ENCODE results near the gene HDHD3. TPM values are rescaled to one million over a fixed set of nuclear protein-coding genes. Genes with fewer than 3 reads are reported as not detected.

Gene HDHD3
- polyA plus RNA-seq (2013): 31.3 and 34.8 TPM in 2 replicates

GRCh38 chr9:113376634-113377567 lies at the start of gene HDHD3:
TSS of gene HDHD3 (minus strand) at chr9:113376986. CDS start at chr9:113374354, 2,632 bp downstream.
- Histone ChIP-seq H4K8ac (ENCODE audit: low read depth, low read length) (peak within 1 kb of the TSS; percentile 82), H3K9ac (ENCODE audit: low read length) (peak within 1 kb of the TSS; percentile 86), H3K4me3 (ENCODE audit: low read depth, low read length) (peak within 1 kb of the TSS; percentile 90), H3K79me1 (ENCODE audit: low read length) (peaks cover 18% of the 10 kb centered on the region), H3K36me3 (ENCODE audit: control insufficient read depth in 1 of 2, insufficient read depth in 2 of 2, low read length in 2 of 2) (peaks cover 17 to 26% of the 10 kb centered on the region in 2 experiments), H3K79me2 (ENCODE audit: control insufficient read depth, insufficient read depth, low read length, poor library complexity) (peaks cover 8% of the 10 kb centered on the region), H2BK5ac (ENCODE audit: low read depth, low read length, poor library complexity) (peak within 1 kb of the TSS; percentile 63), H3K14ac (ENCODE audit: low read length) (peak within 1 kb of the TSS; percentile 80), H3K4me2 (ENCODE audit: low read length) (peak within 1 kb of the TSS; percentile 87), H2AFZ (ENCODE audit: insufficient read depth, low read length, poor library complexity) (peak within 1 kb of the TSS; percentile 73), H3K4ac (ENCODE audit: low read depth, low read length) (peak within 1 kb of the TSS; percentile 91), H3K4me1 (ENCODE audit: control insufficient read depth in 1 of 2, insufficient read depth in 2 of 2, low read length in 2 of 2) (peaks cover 23 to 25% of the 10 kb centered on the region in 2 experiments), H3K27ac (ENCODE audit: low read depth, low read length) (peak within 1 kb of the TSS; percentile 84), H2BK120ac (ENCODE audit: insufficient read depth, low read length, poor library complexity) (peak within 1 kb of the TSS; percentile 65), H3K18ac (ENCODE audit: low read length) (peak within 1 kb of the TSS; percentile 83), H2AK5ac (ENCODE audit: low read length) (peak within 1 kb of the TSS; percentile 15), H3K27me3 (ENCODE audit: insufficient read depth, low read length) (no peaks in the 10 kb centered on the region), H3K9me3 (ENCODE audit: insufficient read depth, low read depth, low read length) (no peaks in the 10 kb centered on the region), H2BK12ac (ENCODE audit: low read length) (peak within 1 kb of the TSS; percentile 21), H3K23ac (ENCODE audit: low read length) (no peak within 1 kb of the TSS), H4K91ac (ENCODE audit: low read depth, low read length) (peak within 1 kb of the TSS; percentile 85), H4K12ac (ENCODE audit: low read depth, low read length) (peak within 1 kb of the TSS; percentile 91)
- DNase-seq: peak; percentile 82 to 87
- WGBS (ENCODE audit: extremely low coverage, insufficient coverage, insufficient read length): no CpG with 5 or more reads among the region's 74 CpGs

GRCh38 chr9:113425072-113425471 lies 48.3 kb upstream of the HDHD3 start:
- Histone ChIP-seq H2BK5ac (ENCODE audit: low read depth, low read length, poor library complexity) (no peak overlapping the region), H3K18ac (ENCODE audit: low read length) (no peak overlapping the region), H3K4me2 (ENCODE audit: low read length) (no peak overlapping the region), H3K36me3 (ENCODE audit: control insufficient read depth in 1 of 2, insufficient read depth in 2 of 2, low read length in 2 of 2) (no peaks in the 10 kb centered on the region), H3K27ac (ENCODE audit: low read depth, low read length) (no peak overlapping the region), H2BK120ac (ENCODE audit: insufficient read depth, low read length, poor library complexity) (no peak overlapping the region), H4K91ac (ENCODE audit: low read depth, low read length) (no peak overlapping the region), H4K12ac (ENCODE audit: low read depth, low read length) (no peak overlapping the region), H3K9me3 (ENCODE audit: insufficient read depth, low read depth, low read length) (no peaks in the 10 kb centered on the region), H3K4me3 (ENCODE audit: low read depth, low read length) (no peak overlapping the region), H2AK5ac (ENCODE audit: low read length) (no peak overlapping the region), H3K23ac (ENCODE audit: low read length) (no peak overlapping the region), H3K79me1 (ENCODE audit: low read length) (no peaks in the 10 kb centered on the region), H3K4ac (ENCODE audit: low read depth, low read length) (no peak overlapping the region), H3K27me3 (ENCODE audit: insufficient read depth, low read length) (no peaks in the 10 kb centered on the region), H4K8ac (ENCODE audit: low read depth, low read length) (no peak overlapping the region), H3K9ac (ENCODE audit: low read length) (no peak overlapping the region), H3K14ac (ENCODE audit: low read length) (no peak overlapping the region), H3K79me2 (ENCODE audit: control insufficient read depth, insufficient read depth, low read length, poor library complexity) (no peaks in the 10 kb centered on the region), H3K4me1 (ENCODE audit: control insufficient read depth in 1 of 2, insufficient read depth in 2 of 2, low read length in 2 of 2) (no peaks in the 10 kb centered on the region), H2AFZ (ENCODE audit: insufficient read depth, low read length, poor library complexity) (no peak overlapping the region), H2BK12ac (ENCODE audit: low read length) (no peak overlapping the region)
- no CpG with 5 or more reads among the region's 2 CpGs for WGBS (ENCODE audit: extremely low coverage, insufficient coverage, insufficient read length)
- no peak for DNase-seq

GRCh38 chr9:113421726-113422125 lies 44.9 kb upstream of the HDHD3 start:
- H2BK5ac ChIP-seq (ENCODE audit: low read depth, low read length, poor library complexity): no peak overlapping the region
- no peak overlapping the region for H3K4ac ChIP-seq (ENCODE audit: low read depth, low read length)
- H3K9ac ChIP-seq (ENCODE audit: low read length): no peak overlapping the region
- H3K4me2 ChIP-seq (ENCODE audit: low read length): no peak overlapping the region
- H3K36me3 ChIP-seq (ENCODE audit: control insufficient read depth in 1 of 2, insufficient read depth in 2 of 2, low read length in 2 of 2): no peaks in the 10 kb centered on the region
- no peak overlapping the region for H4K12ac ChIP-seq (ENCODE audit: low read depth, low read length)
- H3K27me3 ChIP-seq (ENCODE audit: insufficient read depth, low read length): no peaks in the 10 kb centered on the region
- H4K8ac ChIP-seq (ENCODE audit: low read depth, low read length): no peak overlapping the region
- H3K27ac ChIP-seq (ENCODE audit: low read depth, low read length): no peak overlapping the region
- no peak overlapping the region for H3K4me3 ChIP-seq (ENCODE audit: low read depth, low read length)
- no peak overlapping the region for H2AK5ac ChIP-seq (ENCODE audit: low read length)
- DNase-seq: no peak
- no peaks in the 10 kb centered on the region for H3K79me2 ChIP-seq (ENCODE audit: control insufficient read depth, insufficient read depth, low read length, poor library complexity)
- H2BK120ac ChIP-seq (ENCODE audit: insufficient read depth, low read length, poor library complexity): no peak overlapping the region
- no CpG with 5 or more reads among the region's 3 CpGs for WGBS (ENCODE audit: extremely low coverage, insufficient coverage, insufficient read length)
- H3K9me3 ChIP-seq (ENCODE audit: insufficient read depth, low read depth, low read length): no peaks in the 10 kb centered on the region
- H3K4me1 ChIP-seq (ENCODE audit: control insufficient read depth in 1 of 2, insufficient read depth in 2 of 2, low read length in 2 of 2): no peaks in the 10 kb centered on the region
- H2AFZ ChIP-seq (ENCODE audit: insufficient read depth, low read length, poor library complexity): no peak overlapping the region
- no peak overlapping the region for H3K23ac ChIP-seq (ENCODE audit: low read length)
- H4K91ac ChIP-seq (ENCODE audit: low read depth, low read length): no peak overlapping the region
- no peaks in the 10 kb centered on the region for H3K79me1 ChIP-seq (ENCODE audit: low read length)
- no peak overlapping the region for H2BK12ac ChIP-seq (ENCODE audit: low read length)
- H3K14ac ChIP-seq (ENCODE audit: low read length): no peak overlapping the region
- H3K18ac ChIP-seq (ENCODE audit: low read length): no peak overlapping the region

DNA sequence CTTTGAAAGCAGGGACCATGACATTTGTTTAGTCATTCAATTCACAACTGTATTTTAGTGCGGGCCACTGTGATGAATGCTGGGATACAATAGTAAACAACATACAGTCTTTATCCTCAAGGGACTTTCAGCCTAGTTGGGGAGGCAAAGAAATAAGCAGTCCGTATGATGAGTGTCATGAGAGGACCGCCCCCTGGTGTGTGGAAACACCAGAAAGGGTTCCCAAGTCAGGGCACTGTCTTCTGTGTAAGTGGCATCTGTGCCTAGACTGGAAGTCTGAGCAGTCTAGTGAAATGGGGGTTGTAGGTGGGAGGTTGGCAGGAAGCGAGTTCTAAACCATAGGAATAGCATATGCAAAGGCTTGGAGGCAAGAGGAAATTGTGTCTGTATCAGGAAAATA lies 40.6 kb upstream of the HDHD3 start:
- Histone ChIP-seq H3K27ac (ENCODE audit: low read depth, low read length) (no peak overlapping the region), H3K79me2 (ENCODE audit: control insufficient read depth, insufficient read depth, low read length, poor library complexity) (no peaks in the 10 kb centered on the region), H3K4me3 (ENCODE audit: low read depth, low read length) (no peak overlapping the region), H3K14ac (ENCODE audit: low read length) (no peak overlapping the region), H2AK5ac (ENCODE audit: low read length) (no peak overlapping the region), H3K4ac (ENCODE audit: low read depth, low read length) (no peak overlapping the region), H3K9me3 (ENCODE audit: insufficient read depth, low read depth, low read length) (no peaks in the 10 kb centered on the region), H4K8ac (ENCODE audit: low read depth, low read length) (no peak overlapping the region), H3K4me1 (ENCODE audit: control insufficient read depth in 1 of 2, insufficient read depth in 2 of 2, low read length in 2 of 2) (no peaks in the 10 kb centered on the region), H4K91ac (ENCODE audit: low read depth, low read length) (no peak overlapping the region), H3K27me3 (ENCODE audit: insufficient read depth, low read length) (no peaks in the 10 kb centered on the region), H2BK12ac (ENCODE audit: low read length) (no peak overlapping the region), H4K12ac (ENCODE audit: low read depth, low read length) (no peak overlapping the region), H3K36me3 (ENCODE audit: control insufficient read depth in 1 of 2, insufficient read depth in 2 of 2, low read length in 2 of 2) (no peaks in the 10 kb centered on the region), H3K18ac (ENCODE audit: low read length) (no peak overlapping the region), H3K9ac (ENCODE audit: low read length) (peak overlapping the region; percentile 0), H3K79me1 (ENCODE audit: low read length) (no peaks in the 10 kb centered on the region), H2AFZ (ENCODE audit: insufficient read depth, low read length, poor library complexity) (no peak overlapping the region), H3K4me2 (ENCODE audit: low read length) (no peak overlapping the region), H2BK120ac (ENCODE audit: insufficient read depth, low read length, poor library complexity) (no peak overlapping the region), H2BK5ac (ENCODE audit: low read depth, low read length, poor library complexity) (no peak overlapping the region), H3K23ac (ENCODE audit: low read length) (no peak overlapping the region)
- no CpG with 5 or more reads among the region's 4 CpGs for WGBS (ENCODE audit: extremely low coverage, insufficient coverage, insufficient read length)
- no peak for DNase-seq

Data from trophoblast cell (in vitro differentiated cells and primary cell).